Panc1 (cell line): Measurements from ENCODE around the gene GSG1L.

Experiments
- CTCF ChIP-seq: fragments of 450-650 bp; IDR thresholded peaks from 2 replicates; pipeline ENCODE4 v1.5.1; 2017; ENCODE audit warnings: mild to moderate bottlenecking
- POLR2AphosphoS5 ChIP-seq: IDR thresholded peaks from 2 replicates; pipeline ENCODE4 v1.6.1; 2012; ENCODE audit warnings: mild to moderate bottlenecking, low read depth, low read length, moderate library complexity

- TF ChIP-seq CTCF (no peak), POLR2AphosphoS5 (no peak)
These were observed 20.7 kb downstream of the GSG1L start for GRCh38 chr16:28042811-28043210.
